ENCODE data around the gene DSC1.
A peak's percentile ranks its signal among the peaks of the same experiment; 100 is the strongest.

DSC1 gene

DNA sequence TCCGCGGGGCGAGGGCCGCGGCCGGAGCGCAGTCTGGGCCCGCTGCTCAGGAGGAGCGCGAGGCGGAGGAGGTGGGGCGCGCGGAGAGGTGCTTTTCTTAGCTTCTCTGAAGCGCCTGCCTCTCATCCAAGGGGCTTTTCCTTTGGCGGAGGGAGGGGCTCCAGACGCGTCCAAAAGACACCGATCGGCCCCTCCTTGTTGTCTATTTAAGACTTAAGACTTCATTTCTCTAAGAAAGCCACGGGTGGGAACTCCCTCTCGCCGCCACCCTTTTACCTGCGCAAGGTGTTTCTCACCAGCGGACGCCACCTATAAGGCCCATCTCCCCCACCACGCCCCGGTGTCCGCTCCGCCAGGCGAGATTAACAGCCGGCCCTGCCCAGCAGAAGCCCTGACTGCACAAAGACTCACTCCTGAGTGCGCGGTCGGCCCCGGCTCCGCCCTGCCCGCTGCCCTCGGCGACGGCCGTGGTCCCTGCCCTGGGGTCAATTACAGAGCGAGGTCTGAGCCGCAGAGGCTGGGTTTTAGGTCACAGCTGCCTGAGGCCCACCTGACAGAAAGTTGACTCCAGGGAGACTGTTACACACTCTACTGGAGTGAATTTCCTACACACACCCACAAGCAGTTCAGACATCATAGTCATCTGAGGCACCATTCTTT, 60.5 kb downstream of the DSC1 start, which contains the start of gene DSC2:
Gene DSC2 (minus strand): TSS at position 397 of the 660 bp plus-strand sequence. CDS start 450 bp downstream, outside the sequence.
- DNase-seq: no peak

DNA sequence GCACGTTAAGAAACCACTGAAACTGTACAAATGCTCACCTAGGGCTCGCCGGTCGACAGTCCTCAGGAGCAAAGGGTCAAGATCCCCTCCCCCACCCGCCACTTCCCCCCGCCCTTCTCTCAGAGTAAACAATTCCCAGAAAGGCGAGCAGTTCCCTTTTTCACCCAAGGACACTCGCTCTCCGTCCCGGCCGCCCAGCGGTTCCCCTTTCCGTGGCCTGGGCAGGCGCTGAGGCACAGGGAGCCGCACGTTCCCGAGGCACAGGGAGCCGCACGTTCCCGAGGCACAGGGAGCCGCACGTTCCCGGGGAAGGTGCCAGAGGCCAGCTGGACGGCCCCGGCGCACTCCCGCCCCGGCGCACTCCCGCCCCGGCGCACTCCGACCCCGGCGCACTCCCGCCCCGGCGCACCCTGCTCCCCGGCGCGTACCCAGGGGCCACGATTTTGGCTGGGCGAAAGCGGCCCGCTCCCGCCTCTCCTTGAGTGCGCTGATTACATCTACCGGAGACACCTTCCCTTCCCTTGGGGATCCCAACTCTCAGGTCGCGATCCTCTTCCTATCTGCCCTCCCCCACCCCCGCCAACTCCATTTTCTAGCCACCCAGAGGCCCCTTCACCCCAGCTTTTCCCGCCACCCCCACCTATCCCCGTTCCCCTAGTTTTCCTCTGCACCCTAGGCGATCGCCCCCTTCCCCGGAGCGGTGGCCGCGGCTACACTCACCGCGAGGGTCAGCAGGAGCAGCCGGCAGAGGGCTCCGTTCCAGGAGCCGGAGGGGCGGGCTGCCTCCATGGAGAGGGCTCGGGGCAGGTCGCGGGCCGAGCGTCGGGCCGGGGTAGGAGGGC, 61.3 kb downstream of the DSC1 start:
- DNase-seq: peak; percentile 50

DNA sequence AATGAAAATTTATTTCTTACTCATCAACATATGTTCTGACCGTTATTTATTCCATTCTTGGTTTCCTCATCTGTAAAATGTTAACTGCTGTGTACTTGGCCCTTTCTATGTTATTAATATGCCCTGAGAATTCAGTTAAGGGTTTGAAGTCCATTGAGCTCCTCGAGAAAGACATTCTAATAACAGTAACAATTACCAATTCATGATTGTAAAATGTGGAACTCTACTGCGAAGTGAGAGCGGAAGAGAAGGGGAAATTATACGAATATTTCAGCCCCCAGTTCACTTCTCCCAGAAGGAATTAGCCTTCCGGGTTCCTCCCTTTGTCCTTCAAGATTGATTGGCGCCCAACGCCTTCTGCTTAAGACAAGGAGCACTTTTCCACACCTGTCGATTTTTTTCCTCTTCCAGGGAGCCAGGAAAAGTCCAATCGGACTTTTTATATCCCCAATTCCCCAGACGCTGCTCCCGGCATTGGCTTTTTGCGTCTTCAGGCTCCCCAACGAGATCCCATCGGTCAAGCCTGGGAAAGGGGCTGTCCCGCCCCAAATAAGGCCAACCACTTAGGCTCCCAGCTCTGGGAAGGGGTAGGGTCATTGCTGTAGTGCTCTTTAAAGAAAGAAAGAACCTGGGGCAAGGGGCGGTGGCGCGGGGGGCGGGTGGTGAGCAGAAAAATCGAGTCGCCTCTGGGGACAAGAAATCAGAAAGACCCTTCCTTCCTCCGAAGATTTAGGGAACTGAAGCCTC, 62.0 kb downstream of the DSC1 start:
- DNase-seq: no peak

DNA sequence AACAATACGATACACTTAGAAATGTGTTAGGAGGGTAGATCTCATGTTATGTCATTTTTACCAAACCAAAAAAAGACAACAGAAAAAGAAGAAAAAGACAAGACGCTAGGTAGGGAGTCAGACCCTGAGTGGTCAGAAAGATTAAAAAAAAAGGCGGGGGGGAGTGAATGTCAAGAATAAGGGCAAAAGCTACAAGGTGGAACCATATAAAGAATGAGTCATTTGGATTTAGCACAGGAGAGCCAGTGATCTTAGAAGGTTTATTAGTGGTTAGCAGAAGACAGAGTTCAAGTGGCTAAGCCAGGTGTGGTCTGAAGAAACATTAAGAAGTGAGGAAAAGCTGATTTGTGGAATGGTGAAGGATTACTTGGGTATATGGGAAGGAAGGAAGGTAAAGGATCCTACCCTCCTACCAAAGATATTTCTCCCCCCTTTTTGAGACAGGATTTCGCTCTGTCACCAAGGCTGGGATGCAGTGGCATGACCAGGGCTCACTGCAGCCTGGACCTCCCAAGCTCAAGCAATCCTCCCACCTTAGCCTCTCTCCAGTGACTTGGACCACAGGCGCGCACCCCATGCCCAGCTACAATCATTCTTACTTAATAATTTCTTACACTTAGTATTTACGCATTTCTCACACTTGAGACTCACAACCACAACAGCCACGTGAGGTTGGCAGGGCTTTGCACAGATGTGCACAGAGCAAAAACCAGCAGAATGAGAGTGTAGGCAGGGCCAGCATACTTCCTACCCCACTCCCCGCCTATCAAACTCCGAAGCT, 63.0 kb downstream of the DSC1 start:
- no peak for DNase-seq

DNA sequence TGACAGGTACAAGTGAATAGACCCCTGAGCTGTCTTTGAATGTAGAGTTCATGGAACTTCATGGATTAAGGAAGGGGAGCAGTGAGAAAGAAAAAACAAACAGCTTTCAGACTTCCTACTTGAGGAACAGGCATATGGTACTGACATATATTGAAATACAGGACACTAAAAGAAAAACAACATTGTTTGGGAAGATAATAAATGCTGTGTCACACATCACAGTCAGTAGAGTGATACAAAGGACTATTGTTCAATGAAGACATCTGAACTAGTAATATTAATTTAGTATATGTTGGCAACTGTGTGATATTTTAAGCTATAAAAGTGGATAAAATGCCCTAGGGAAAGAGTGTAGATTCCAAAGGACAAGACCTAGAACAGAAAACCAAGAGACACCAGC, 63.8 kb downstream of the DSC1 start:
- no peak for DNase-seq

DNA sequence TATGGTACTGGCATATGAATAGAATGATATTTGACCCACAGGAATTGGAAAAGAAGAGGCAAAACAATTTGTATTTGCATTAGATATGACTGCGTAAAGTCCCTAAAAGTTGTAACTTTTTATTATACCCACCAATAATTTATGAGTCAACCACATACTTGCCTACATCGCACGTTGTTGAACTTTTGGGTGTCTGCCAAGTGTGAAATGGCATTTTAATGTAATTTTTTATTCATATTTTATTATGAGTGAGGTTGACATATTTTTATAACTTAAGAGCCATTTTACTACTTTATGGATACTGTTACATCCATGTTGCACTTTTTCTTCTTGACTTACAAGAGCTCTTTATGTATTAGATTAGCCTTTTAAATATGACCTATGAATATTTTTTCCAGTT, 65.0 kb downstream of the DSC1 start:
- no peak for DNase-seq

DNA sequence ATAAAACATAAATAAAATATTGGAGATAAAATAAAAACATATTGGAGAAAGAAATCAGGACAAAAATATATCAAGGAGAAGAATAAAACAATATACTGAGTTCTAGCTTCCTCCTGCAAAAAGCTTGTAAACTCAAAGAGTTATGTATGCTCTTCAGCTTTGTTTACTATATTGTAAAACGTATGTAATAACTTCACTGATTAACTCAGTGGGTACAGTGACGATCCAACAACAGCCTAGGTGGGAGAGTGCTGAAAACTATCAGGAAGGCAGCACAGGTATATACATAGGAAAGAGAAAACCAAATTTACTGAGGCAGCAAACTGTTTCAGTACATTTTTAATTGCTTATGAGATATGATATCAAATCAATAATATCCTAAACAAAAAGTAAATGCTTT, 68.8 kb downstream of the DSC1 start:
- DNase-seq: no peak

DNA sequence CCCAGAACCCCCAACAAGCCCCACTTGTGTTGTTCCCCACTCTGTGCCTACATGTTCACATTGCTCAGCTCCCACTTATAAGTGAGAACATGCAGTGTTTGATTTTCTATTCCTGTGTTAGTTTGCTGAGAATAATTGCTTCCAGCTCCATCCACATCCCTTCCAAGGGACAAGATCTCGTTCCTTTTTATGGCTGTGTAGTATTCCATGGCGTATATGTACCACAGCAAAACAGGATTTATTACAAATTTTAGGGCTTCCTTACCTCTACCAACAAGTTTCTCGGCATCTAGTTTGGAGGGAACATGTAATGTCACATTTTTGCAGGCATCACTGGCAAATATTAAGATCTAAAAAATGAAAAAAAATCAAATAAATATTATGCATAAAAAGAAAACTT, 69.4 kb downstream of the DSC1 start:
- no peak for DNase-seq

DNA sequence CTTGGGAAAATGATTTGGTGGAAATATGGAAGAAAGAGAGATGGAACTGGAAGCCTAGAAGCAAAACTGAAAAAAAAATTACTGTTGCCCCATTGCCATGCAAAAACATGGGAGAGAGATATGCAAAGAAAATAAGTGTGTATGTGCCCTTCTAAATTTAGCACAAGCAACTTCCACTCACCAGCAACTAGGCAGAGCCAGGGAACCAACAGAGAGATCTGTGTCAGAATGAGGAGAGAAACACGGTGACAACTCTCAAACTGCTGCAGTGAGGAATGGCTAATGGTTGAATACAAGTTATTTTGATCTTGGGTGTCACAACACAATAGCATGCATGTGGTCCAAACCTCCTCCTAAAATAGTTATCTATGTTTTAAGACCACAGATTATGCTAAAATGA, 71.3 kb downstream of the DSC1 start:
- no peak for DNase-seq

DNA sequence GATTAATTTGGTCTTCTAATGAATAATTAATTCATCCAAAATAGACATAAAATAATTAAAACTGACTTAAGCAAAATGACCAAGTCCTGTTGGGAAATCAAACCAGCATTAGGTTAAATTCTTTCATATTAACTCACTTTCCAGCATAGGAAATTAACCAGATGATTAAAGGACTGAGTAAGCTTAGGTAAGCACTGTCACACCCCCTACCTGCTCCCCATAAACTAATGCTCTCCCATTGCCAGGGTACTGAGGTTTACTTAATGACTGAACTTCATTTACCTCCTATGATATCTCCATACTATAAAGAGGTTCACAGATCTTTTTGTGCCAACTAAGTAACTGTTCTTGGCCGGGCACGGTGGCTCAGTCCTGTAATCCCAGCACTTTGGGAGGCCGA, 74.1 kb downstream of the DSC1 start:
- no peak for DNase-seq

DNA sequence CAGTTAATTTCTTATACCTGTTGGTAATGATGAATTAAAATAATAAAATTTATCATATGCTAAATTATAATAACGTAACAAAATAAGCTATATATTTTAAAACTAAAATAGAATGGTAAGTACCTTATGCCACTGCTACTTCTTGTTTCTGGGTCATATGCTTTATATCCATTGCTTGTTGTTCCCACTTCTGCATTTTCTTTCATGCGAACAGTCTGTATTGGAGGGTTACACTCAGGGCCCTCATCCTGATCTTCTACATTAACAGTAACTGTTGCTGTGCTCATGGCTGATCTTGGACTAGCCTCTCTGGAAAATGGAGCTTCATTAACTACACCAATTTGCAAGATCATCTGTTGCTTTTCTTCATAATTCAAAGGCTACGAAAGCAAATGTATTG, 82.7 kb downstream of the DSC1 start:
- DNase-seq: no peak

All from GF-D8 (cell line).